DND-41 (cell line): Measurements from ENCODE around the gene PLCL1.

Source experiments
- EZH2 ChIP-seq: IDR thresholded peaks from 3 replicates; pipeline ENCODE4 v1.6.1; 2012; ENCODE audit warnings: borderline replicate concordance, low read depth, mild to moderate bottlenecking, moderate library complexity, low read length, inconsistent platforms; ENCODE audit not compliant: severe bottlenecking
- TF ChIP-seq, protein P1 (sequence below): IDR thresholded peaks from 2 replicates; pipeline ENCODE4 v1.5.1; 2012; ENCODE audit warnings: borderline replicate concordance, low read length, moderate library complexity, mild to moderate bottlenecking; ENCODE audit not compliant: poor library complexity, severe bottlenecking; ENCODE audit errors: extremely low read depth

DNA sequence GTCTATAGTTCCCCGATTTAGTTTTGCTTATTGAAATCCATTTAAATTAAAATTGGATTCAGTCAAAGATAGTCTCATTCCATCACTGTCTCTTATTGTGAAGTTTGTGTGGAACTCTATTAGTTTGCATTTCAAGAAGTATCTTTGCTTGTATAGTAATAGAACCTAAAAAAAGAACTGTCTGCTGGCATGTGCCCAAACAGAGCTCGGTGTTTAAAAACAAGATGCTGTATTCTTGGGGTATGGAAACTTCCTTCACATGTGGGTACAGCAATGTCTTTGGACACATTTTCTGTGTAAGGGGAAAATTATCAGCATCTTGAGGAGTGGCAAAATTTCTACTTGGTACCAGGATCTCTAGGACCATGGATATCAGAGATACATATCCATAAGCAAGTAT is 292.6 kb downstream of the PLCL1 start:
- TF ChIP-seq, protein P1, sequence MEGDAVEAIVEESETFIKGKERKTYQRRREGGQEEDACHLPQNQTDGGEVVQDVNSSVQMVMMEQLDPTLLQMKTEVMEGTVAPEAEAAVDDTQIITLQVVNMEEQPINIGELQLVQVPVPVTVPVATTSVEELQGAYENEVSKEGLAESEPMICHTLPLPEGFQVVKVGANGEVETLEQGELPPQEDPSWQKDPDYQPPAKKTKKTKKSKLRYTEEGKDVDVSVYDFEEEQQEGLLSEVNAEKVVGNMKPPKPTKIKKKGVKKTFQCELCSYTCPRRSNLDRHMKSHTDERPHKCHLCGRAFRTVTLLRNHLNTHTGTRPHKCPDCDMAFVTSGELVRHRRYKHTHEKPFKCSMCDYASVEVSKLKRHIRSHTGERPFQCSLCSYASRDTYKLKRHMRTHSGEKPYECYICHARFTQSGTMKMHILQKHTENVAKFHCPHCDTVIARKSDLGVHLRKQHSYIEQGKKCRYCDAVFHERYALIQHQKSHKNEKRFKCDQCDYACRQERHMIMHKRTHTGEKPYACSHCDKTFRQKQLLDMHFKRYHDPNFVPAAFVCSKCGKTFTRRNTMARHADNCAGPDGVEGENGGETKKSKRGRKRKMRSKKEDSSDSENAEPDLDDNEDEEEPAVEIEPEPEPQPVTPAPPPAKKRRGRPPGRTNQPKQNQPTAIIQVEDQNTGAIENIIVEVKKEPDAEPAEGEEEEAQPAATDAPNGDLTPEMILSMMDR, result no peak
- TF ChIP-seq EZH2, result no peak
